DND-41 (cell line): ENCODE data around the gene RNASET2.

ENCODE experiments used
- CTCF ChIP-seq: IDR thresholded peaks from 2 replicates; pipeline ENCODE4 v1.5.1; 2012; ENCODE audit warnings: borderline replicate concordance, low read length, moderate library complexity, mild to moderate bottlenecking; ENCODE audit not compliant: poor library complexity, severe bottlenecking; ENCODE audit errors: extremely low read depth
- EZH2 ChIP-seq: IDR thresholded peaks from 3 replicates; pipeline ENCODE4 v1.6.1; 2012; ENCODE audit warnings: borderline replicate concordance, low read depth, mild to moderate bottlenecking, moderate library complexity, low read length, inconsistent platforms; ENCODE audit not compliant: severe bottlenecking

- no peak for TF ChIP-seq CTCF
- TF ChIP-seq EZH2 = no peak
Observed at GRCh38 chr6:167000759-167001158, 44.4 kb upstream of the RNASET2 start.
